Endometrial microvascular endothelial cells (primary cell): ENCODE measurements around the gene ZNF205. TPM values are rescaled to one million over a fixed set of nuclear protein-coding genes. Genes with fewer than 3 reads are reported as not detected.
"Not testable (repeated sequence)": the region's sequence is repeated elsewhere in the genome, so short reads cannot be mapped to it uniquely, and the experiment has no call there.

Source experiments
- in situ Hi-C: cut with HindIII; loops from 2 replicates; pipeline ENCODE4 v1.10.0; 2017; ENCODE audit warnings: low sequenced_read_pairs, low pct_unique_long_range_greater_than_20kb; ENCODE audit errors: inconsistent ontology term
- total RNA-seq: library from RNA; depleted of rRNA; stranded (reverse); fragments of >200 nt; gene quantifications from one replicate; pipeline ENCODE4 v1.2.3, GENCODE V29; 2015; ENCODE audit errors: inconsistent ontology term

The ZNF205 gene
- total RNA-seq, 1 donor from 2014 or later = 16.2 TPM

- in situ Hi-C loops = no loop called here
These were observed 10.7 kb downstream of the ZNF205 start for GRCh38 chr16:3122926-3123570.

- in situ Hi-C loops = no loop called here
These were observed 11.8 kb downstream of the ZNF205 start for GRCh38 chr16:3123986-3124886.

GRCh38 chr16:3127745-3128144 lies 15.4 kb downstream of the ZNF205 start:
- in situ Hi-C loops = no loop called here

GRCh38 chr16:3129137-3130131 lies 17.0 kb downstream of the ZNF205 start:
- in situ Hi-C loops = no loop called here

- in situ Hi-C loops = no loop called here
These were observed 19.5 kb downstream of the ZNF205 start for GRCh38 chr16:3131755-3132377.

- in situ Hi-C loops = no loop called here
These were observed 21.5 kb downstream of the ZNF205 start for GRCh38 chr16:3133844-3134243.

GRCh38 chr16:3134338-3135125 lies 22.1 kb downstream of the ZNF205 start, which contains the start of gene ZNF213:
TSS of gene ZNF213 (plus strand) at chr16:3135029. CDS start at chr16:3137281, 2,252 bp downstream.
- in situ Hi-C loops = no loop called here

- in situ Hi-C loops = no loop called here
These were observed 22.8 kb downstream of the ZNF205 start for GRCh38 chr16:3135126-3135715.

GRCh38 chr16:3137267-3137666 lies 24.9 kb downstream of the ZNF205 start:
- in situ Hi-C loops = no loop called here

- in situ Hi-C loops = no loop called here
These were observed 26.0 kb downstream of the ZNF205 start for GRCh38 chr16:3138342-3138741.

- in situ Hi-C loops = no loop called here
These were observed 26.5 kb downstream of the ZNF205 start for GRCh38 chr16:3138823-3139426.

GRCh38 chr16:3139561-3139960 lies 27.2 kb downstream of the ZNF205 start:
- in situ Hi-C loops = not testable (repeated sequence)

- in situ Hi-C loops = no loop called here
These were observed 28.4 kb downstream of the ZNF205 start for GRCh38 chr16:3140603-3141427.

GRCh38 chr16:3141781-3142311 lies 29.5 kb downstream of the ZNF205 start:
- in situ Hi-C loops = no loop called here

GRCh38 chr16:3142327-3142726 lies 29.9 kb downstream of the ZNF205 start:
- in situ Hi-C loops = no loop called here

GRCh38 chr16:3142770-3143169 lies 30.4 kb downstream of the ZNF205 start:
- in situ Hi-C loops = no loop called here
